Lower leg skin (tissue), 3 donors: Measurements from ENCODE around the gene PCDH9.

Source experiments
- POLR2A ChIP-seq, 2 donors: fragments of 450-650 bp; IDR thresholded peaks; one replicate each; pipeline ENCODE4 v1.6.1; 2016 to 2017; ENCODE audit warnings: antibody characterized with exemption in 2 of 2, mild to moderate bottlenecking in 1 of 2, moderate library complexity in 1 of 2
- TF ChIP-seq, protein P1 (sequence below), 3 donors: fragments of 450-650 bp; IDR thresholded peaks; one replicate each; pipeline ENCODE4 v1.5.1; 2016; ENCODE audit warnings: antibody characterized with exemption in 3 of 3, mild to moderate bottlenecking in 3 of 3, moderate library complexity in 2 of 3

DNA sequence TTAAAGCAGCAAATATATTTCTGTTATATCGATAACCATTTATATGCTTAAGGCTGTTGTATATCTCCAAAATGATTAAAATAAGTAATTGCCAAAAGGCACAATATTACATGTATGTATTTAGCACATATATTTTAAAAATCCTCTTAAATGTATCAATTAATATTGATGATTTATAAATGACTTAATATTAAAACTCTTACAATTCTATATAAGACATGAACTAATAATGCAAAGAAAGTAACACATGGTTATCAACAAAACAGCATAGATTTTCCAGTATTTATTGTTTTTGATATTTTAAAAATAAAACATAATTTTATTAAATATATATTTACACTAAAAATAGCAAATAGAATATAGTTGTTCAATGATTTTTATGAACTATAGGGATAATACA is 32.4 kb downstream of the PCDH9 start:
- TF ChIP-seq, protein P1, sequence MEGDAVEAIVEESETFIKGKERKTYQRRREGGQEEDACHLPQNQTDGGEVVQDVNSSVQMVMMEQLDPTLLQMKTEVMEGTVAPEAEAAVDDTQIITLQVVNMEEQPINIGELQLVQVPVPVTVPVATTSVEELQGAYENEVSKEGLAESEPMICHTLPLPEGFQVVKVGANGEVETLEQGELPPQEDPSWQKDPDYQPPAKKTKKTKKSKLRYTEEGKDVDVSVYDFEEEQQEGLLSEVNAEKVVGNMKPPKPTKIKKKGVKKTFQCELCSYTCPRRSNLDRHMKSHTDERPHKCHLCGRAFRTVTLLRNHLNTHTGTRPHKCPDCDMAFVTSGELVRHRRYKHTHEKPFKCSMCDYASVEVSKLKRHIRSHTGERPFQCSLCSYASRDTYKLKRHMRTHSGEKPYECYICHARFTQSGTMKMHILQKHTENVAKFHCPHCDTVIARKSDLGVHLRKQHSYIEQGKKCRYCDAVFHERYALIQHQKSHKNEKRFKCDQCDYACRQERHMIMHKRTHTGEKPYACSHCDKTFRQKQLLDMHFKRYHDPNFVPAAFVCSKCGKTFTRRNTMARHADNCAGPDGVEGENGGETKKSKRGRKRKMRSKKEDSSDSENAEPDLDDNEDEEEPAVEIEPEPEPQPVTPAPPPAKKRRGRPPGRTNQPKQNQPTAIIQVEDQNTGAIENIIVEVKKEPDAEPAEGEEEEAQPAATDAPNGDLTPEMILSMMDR (IDR thresholded peaks at IDR 0.05): no peak
- TF ChIP-seq POLR2A (IDR thresholded peaks at IDR 0.05): no peak
